Ishikawa (cell line): ENCODE measurements around the gene ARHGAP42.

Source experiments
- EP300 ChIP-seq: IDR thresholded peaks from 2 replicates; pipeline ENCODE4 v1.6.1; 2012; ENCODE audit warnings: borderline replicate concordance
- MAX ChIP-seq: IDR thresholded peaks from 2 replicates; pipeline ENCODE4 v1.6.1; 2012
- NFIC ChIP-seq: IDR thresholded peaks from 2 replicates; pipeline ENCODE4 v1.6.1; 2012
- RAD21 ChIP-seq: IDR thresholded peaks from 2 replicates; pipeline ENCODE4 v1.6.1; 2012; ENCODE audit warnings: low read depth
- TF ChIP-seq, protein P1 (sequence below): IDR thresholded peaks from 2 replicates; pipeline ENCODE4 v1.6.1; 2012; ENCODE audit warnings: low read depth, mild to moderate bottlenecking

DNA sequence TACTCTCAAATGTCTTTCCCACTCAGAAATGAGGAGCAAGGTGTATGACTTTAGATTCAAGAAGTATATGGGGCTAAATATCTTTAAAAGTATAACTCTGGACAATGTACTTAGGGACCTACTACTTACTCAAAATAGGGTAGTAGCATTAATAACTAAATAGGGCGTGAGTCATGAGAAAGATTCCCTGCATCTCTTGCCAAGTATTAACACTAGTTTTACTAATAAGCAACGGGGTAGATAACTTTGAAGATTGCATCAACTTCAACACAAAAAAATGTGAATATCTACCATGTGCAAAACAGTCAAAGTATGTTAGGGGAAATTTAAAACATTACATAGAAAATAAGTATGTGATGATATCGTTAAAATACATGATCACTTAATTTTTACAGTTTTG, 342.9 kb downstream of the ARHGAP42 start:
- TF ChIP-seq MAX (no peak), RAD21 (no peak), NFIC (no peak), EP300 (no peak)
- TF ChIP-seq, protein P1, sequence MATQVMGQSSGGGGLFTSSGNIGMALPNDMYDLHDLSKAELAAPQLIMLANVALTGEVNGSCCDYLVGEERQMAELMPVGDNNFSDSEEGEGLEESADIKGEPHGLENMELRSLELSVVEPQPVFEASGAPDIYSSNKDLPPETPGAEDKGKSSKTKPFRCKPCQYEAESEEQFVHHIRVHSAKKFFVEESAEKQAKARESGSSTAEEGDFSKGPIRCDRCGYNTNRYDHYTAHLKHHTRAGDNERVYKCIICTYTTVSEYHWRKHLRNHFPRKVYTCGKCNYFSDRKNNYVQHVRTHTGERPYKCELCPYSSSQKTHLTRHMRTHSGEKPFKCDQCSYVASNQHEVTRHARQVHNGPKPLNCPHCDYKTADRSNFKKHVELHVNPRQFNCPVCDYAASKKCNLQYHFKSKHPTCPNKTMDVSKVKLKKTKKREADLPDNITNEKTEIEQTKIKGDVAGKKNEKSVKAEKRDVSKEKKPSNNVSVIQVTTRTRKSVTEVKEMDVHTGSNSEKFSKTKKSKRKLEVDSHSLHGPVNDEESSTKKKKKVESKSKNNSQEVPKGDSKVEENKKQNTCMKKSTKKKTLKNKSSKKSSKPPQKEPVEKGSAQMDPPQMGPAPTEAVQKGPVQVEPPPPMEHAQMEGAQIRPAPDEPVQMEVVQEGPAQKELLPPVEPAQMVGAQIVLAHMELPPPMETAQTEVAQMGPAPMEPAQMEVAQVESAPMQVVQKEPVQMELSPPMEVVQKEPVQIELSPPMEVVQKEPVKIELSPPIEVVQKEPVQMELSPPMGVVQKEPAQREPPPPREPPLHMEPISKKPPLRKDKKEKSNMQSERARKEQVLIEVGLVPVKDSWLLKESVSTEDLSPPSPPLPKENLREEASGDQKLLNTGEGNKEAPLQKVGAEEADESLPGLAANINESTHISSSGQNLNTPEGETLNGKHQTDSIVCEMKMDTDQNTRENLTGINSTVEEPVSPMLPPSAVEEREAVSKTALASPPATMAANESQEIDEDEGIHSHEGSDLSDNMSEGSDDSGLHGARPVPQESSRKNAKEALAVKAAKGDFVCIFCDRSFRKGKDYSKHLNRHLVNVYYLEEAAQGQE = no peak
